CD14-positive monocyte (primary cell): ENCODE data around the gene LCN2. TPM values are rescaled to one million over a fixed set of nuclear protein-coding genes. Genes with fewer than 3 reads are reported as not detected.

Experiments
- DNase-seq, 3 donors: peaks; one replicate each; pipeline ENCODE4 v3.0.0-alpha.2; 2011 to 2022
- H2AFZ ChIP-seq: 2 replicates; pipeline ENCODE4 v1.6.0; 2012; ENCODE audit warnings: mild to moderate bottlenecking, low read depth, low read length, inconsistent platforms; ENCODE audit not compliant: insufficient read depth, poor library complexity, severe bottlenecking
- H3K27ac ChIP-seq, 2 donors: 1 replicate in 1 of 2; 2 replicates in 1 of 2; pipeline ENCODE4 v1.5.1; 2012 to 2013; ENCODE audit warnings: low read length in 2 of 2, control low read depth in 1 of 2, inconsistent platforms in 1 of 2, low read depth in 1 of 2, mild to moderate bottlenecking in 1 of 2
- H3K27me3 ChIP-seq, 2 donors: one replicate each; pipeline versions ENCODE4 v1.6.0 to v1.6.1; 2011 to 2013; ENCODE audit warnings: low read length in 2 of 2; ENCODE audit not compliant: control insufficient read depth in 2 of 2, insufficient read depth in 2 of 2
- H3K36me3 ChIP-seq, 2 donors: replicated peaks in 1 of 2; 1 replicate in 1 of 2; 2 replicates in 1 of 2; pipeline versions ENCODE4 v1.5.1 to v1.6.1; 2012 to 2013; ENCODE audit warnings: low read length in 2 of 2, control low read depth in 1 of 2, inconsistent platforms in 1 of 2, mild to moderate bottlenecking in 1 of 2; ENCODE audit not compliant: insufficient read depth in 2 of 2, control insufficient read depth in 1 of 2
- H3K4me1 ChIP-seq, 2 donors: 1 replicate in 1 of 2; 2 replicates in 1 of 2; pipeline versions ENCODE4 v1.5.1 to v1.6.1; 2012 to 2013; ENCODE audit warnings: low read length in 2 of 2, control low read depth in 1 of 2, inconsistent platforms in 1 of 2, mild to moderate bottlenecking in 1 of 2, moderate library complexity in 1 of 2; ENCODE audit not compliant: insufficient read depth in 2 of 2, control insufficient read depth in 1 of 2
- H3K4me2 ChIP-seq: replicated peaks from 2 replicates; pipeline ENCODE3; 2012; ENCODE audit warnings: low read length, moderate library complexity, mild to moderate bottlenecking; ENCODE audit not compliant: poor library complexity, severe bottlenecking; ENCODE audit errors: extremely low read depth
- H3K4me3 ChIP-seq, 3 experiments: fragments of 200-600 bp in 1 of 3; sonication (generic) in 1 of 3; replicated peaks in 1 of 3; 1 replicate in 2 of 3; 2 replicates in 1 of 3; pipeline ENCODE4 v1.5.1; 2011 to 2013; ENCODE audit warnings: low read length in 3 of 3, mild to moderate bottlenecking in 3 of 3, control low read depth in 2 of 3, low read depth in 2 of 3, inconsistent platforms in 1 of 3, moderate library complexity in 1 of 3
- H3K79me2 ChIP-seq: 2 replicates; pipeline ENCODE4 v1.6.0; 2012; ENCODE audit warnings: mild to moderate bottlenecking, control low read depth, inconsistent platforms, low read length, moderate library complexity; ENCODE audit not compliant: insufficient read depth
- H3K9ac ChIP-seq: 2 replicates; pipeline ENCODE4 v1.6.0; 2017; ENCODE audit warnings: low read length, mild to moderate bottlenecking; ENCODE audit not compliant: insufficient read depth, poor library complexity, severe bottlenecking
- H3K9me3 ChIP-seq, 2 donors: replicated peaks in 1 of 2; 1 replicate in 1 of 2; 2 replicates in 1 of 2; pipeline versions ENCODE4 v1.5.1 to v1.6.1; 2012 to 2013; ENCODE audit warnings: low read length in 2 of 2, control low read depth in 1 of 2; ENCODE audit not compliant: control insufficient read depth in 1 of 2, insufficient read depth in 1 of 2
- H4K20me1 ChIP-seq: 2 replicates; pipeline ENCODE4 v1.6.0; 2012; ENCODE audit warnings: mild to moderate bottlenecking, low read length, control low read depth, moderate library complexity; ENCODE audit not compliant: insufficient read depth
- H3K27ac Mint-ChIP-seq, 7 donors: one replicate each; pipeline ENCODE4 v1.8.0; 2020; ENCODE audit warnings: mild to moderate bottlenecking in 7 of 7, mixed read lengths in 7 of 7, moderate library complexity in 6 of 7, inconsistent platforms in 2 of 7
- H3K27me3 Mint-ChIP-seq, 3 donors: one replicate each; pipeline ENCODE4 v1.8.0; 2021 to 2022; ENCODE audit warnings: low read depth in 3 of 3, mild to moderate bottlenecking in 3 of 3, mixed read lengths in 3 of 3, moderate library complexity in 3 of 3, inconsistent platforms in 1 of 3
- H3K36me3 Mint-ChIP-seq, 2 donors: one replicate each; pipeline ENCODE4 v1.8.0; 2020; ENCODE audit warnings: mixed read lengths in 2 of 2, inconsistent platforms in 1 of 2, mild to moderate bottlenecking in 1 of 2
- H3K4me1 Mint-ChIP-seq: one replicate; pipeline ENCODE4 v1.8.0; 2020; ENCODE audit warnings: mild to moderate bottlenecking, mixed read lengths
- H3K4me3 Mint-ChIP-seq, 2 donors: one replicate each; pipeline ENCODE4 v1.8.0; 2020; ENCODE audit warnings: mild to moderate bottlenecking in 2 of 2, mixed read lengths in 2 of 2, moderate library complexity in 1 of 2
- H3K9me3 Mint-ChIP-seq, 7 donors: one replicate each; pipeline ENCODE4 v1.8.0; 2020 to 2022; ENCODE audit warnings: mixed read lengths in 7 of 7, mild to moderate bottlenecking in 6 of 7, moderate library complexity in 6 of 7, inconsistent platforms in 2 of 7
- CTCF ChIP-seq: fragments of 200-600 bp; IDR thresholded peaks from one replicate; pipeline ENCODE4 v1.8.0; 2022; ENCODE audit warnings: antibody characterized with exemption, mild to moderate bottlenecking
- WGBS: methylation state at CpG from one replicate; pipeline ENCODE4 v1.1.5; 2013; ENCODE audit warnings: missing lambda C conversion rate; ENCODE audit not compliant: insufficient coverage; 5-methylcytosine and 5-hydroxymethylcytosine counted together
- intact Hi-C, 2 donors: fragments of 100-400 bp; cut with micrococcal nuclease; formaldehyde crosslinking; loops; one replicate each; pipeline versions ENCODE4 v1.15.0 to v1.15.1; 2023
- polyA plus RNA-seq, 3 donors: library from polyadenylated mRNA; depleted of rRNA in 1 of 3; unstranded in 2 of 3; stranded (reverse) in 1 of 3; fragments of 300-500 nt in 2 of 3; fragments of >200 nt in 1 of 3; fragmentation: Illumina TruSeq in 2 of 3; gene quantifications; 1 replicate in 2 of 3; 2 replicates in 1 of 3; pipeline ENCODE4 v1.2.3, GENCODE V29; 2012 to 2021

Gene LCN2
- polyA plus RNA-seq, 3 donors, result 0.83 TPM; not detected in 2

DNA sequence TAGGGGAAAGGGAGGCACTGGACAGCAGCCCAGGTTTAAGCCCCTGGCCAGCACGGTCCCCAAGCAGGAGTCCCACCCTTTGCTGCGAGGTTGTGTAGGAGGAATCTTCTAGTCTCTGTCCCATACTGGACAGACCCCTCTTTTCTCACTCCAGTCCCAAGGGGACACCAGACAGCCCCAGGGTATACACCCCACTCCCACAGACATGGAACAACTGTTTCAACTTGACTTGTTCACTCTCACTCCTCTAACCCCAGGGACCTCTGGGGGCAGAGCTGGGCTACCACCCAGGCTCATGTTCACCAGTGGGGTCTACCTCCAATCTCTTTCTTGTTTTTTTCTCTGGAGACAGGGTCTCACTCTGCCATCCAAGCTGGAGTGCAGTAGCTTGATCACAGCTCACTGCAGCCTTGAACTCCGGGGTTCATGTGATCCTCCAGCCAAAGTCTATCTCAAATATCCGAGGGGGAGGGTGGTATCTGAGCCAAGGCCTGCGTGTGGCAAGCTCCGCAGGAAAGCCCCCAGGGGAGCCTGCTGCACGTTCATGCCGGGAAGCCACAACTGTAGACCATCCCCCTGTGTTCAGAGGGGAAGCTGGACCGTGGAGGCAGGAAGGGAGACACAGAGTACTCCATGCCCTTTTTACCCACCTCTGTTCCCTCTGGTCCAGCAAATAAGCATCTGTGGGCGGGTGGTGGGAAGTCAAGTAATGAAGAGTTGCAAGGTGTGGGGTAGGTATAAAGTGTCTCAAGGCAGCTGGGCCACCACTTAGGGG is 23.5 kb upstream of the LCN2 start:
- H3K4me3 ChIP-seq, result peak overlapping the region in 1 of 3 experiments; percentile 94
- peak overlapping the region; percentile 3 to 53 for H3K27ac ChIP-seq
- peak overlapping the region in 6 of 7 donors; percentile 6 to 91 (median 66) for H3K27ac Mint-ChIP-seq
- H3K27me3 ChIP-seq, result no peaks in the 10 kb centered on the region
- H3K4me1 ChIP-seq, result peaks cover 33 to 45% of the 10 kb centered on the region in 2 donors
- no peak overlapping the region for H2AFZ ChIP-seq
- H4K20me1 ChIP-seq, result peaks cover 24% of the 10 kb centered on the region
- TF ChIP-seq CTCF, result no peak
- no peaks in the 10 kb centered on the region for H3K9me3 ChIP-seq
- peaks cover 28 to 41% of the 10 kb centered on the region in 2 donors for H3K36me3 ChIP-seq
- intact Hi-C loops, result no loop called here
- H3K79me2 ChIP-seq, result peaks cover 5% of the 10 kb centered on the region
- no peak overlapping the region for H3K9ac ChIP-seq
- no peak for DNase-seq
- H3K36me3 Mint-ChIP-seq, result peaks cover 29 to 47% of the 10 kb centered on the region in 2 donors
- peak overlapping the region; percentile 34 for H3K4me2 ChIP-seq
- peaks cover 0 to 5% (median 0%) of the 10 kb centered on the region in 7 donors for H3K9me3 Mint-ChIP-seq
- H3K4me1 Mint-ChIP-seq, result peaks cover 34% of the 10 kb centered on the region
- WGBS, result 60% methylated on average over 1 of the region's 10 CpGs
- H3K27me3 Mint-ChIP-seq, result peaks cover 0 to 4% (median 0%) of the 10 kb centered on the region in 3 donors
- peak overlapping the region; percentile 69 to 79 for H3K4me3 Mint-ChIP-seq

DNA sequence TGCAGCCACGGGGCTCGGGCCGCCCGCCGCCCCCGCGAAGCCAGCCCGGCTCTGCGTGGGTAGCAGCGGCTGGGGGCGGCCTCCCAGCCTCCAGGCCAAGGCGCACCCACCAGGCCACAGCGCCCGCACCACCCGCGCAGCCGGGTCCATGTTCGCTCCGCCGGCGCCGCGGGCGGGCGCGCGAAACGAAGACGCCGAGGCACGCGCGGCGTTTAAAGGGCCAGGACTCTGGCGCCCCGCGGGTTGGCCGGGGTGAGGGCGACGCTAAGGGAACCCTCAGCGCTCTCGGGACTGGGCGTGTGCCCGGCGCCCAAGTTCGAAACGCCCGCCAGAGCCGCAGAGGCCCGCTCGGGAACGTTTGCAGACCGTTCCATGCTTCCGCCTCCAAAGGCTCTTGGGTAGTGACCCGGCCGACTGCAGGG is 21.7 kb upstream of the LCN2 start, which contains the start of gene PTGES2:
Gene PTGES2 (minus strand): TSS at position 162 of the 422 bp plus-strand sequence. CDS start 12 bp downstream, at position 150.
- Histone ChIP-seq H3K4me3 (peak within 1 kb of the TSS; percentile 71 to 97 (median 94)), H3K79me2 (peaks cover 5% of the 10 kb centered on the region), H3K9me3 (no peaks in the 10 kb centered on the region), H3K27ac (peak within 1 kb of the TSS; percentile 88 to 93), H3K27me3 (peaks cover 0 to 3% of the 10 kb centered on the region in 2 donors), H3K4me2 (peak within 1 kb of the TSS; percentile 98), H3K9ac (peak within 1 kb of the TSS; percentile 88), H2AFZ (peak within 1 kb of the TSS; percentile 95), H4K20me1 (peaks cover 24% of the 10 kb centered on the region), H3K36me3 (peaks cover 13 to 22% of the 10 kb centered on the region in 2 donors), H3K4me1 (peaks cover 33 to 45% of the 10 kb centered on the region in 2 donors)
- H3K4me1 Mint-ChIP-seq, result peaks cover 34% of the 10 kb centered on the region
- H3K36me3 Mint-ChIP-seq, result peaks cover 14 to 30% of the 10 kb centered on the region in 2 donors
- TF ChIP-seq CTCF, result no peak
- peaks cover 0 to 5% (median 4%) of the 10 kb centered on the region in 3 donors for H3K27me3 Mint-ChIP-seq
- peak within 1 kb of the TSS; percentile 90 to 99 (median 98) for H3K27ac Mint-ChIP-seq
- H3K9me3 Mint-ChIP-seq, result peaks cover 0 to 5% (median 0%) of the 10 kb centered on the region in 7 donors
- H3K4me3 Mint-ChIP-seq, result peak within 1 kb of the TSS; percentile 98 to 99
- peak; percentile 74 to 82 (median 79) for DNase-seq
- intact Hi-C loops, result no loop called here
- WGBS, result 0% methylated on average over 56 of the region's 56 CpGs
